Fibroblast of peridontal ligament (primary cell): Measurements from ENCODE around the gene MITF.
"Not testable (repeated sequence)": the region's sequence is repeated elsewhere in the genome, so short reads cannot be mapped to it uniquely, and the experiment has no call there.

Experiments
- DNase-seq: peaks from one replicate; pipeline ENCODE4 v3.0.0-alpha.2; 2010; ENCODE audit errors: extremely low read depth

The MITF gene

DNA sequence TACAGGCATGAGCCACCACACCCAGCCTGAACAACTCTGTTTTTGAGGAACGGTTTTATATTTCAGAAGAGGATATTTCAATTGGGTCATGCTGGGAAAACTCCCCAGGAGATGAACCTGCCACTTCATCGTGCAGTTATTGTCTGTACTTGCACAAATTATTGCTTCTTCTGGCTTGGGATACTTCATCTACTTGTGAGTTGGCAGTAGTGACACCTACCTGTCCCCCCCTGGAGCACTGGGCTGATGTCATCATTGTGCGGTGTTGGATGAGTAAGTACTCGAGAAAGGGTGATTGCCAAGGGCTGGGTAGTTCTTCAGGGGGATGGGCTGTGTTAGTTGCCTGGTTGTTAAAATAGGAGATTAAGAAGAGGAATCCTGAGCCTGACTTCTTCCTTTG, 175.1 kb downstream of the MITF start:
- DNase-seq = no peak

DNA sequence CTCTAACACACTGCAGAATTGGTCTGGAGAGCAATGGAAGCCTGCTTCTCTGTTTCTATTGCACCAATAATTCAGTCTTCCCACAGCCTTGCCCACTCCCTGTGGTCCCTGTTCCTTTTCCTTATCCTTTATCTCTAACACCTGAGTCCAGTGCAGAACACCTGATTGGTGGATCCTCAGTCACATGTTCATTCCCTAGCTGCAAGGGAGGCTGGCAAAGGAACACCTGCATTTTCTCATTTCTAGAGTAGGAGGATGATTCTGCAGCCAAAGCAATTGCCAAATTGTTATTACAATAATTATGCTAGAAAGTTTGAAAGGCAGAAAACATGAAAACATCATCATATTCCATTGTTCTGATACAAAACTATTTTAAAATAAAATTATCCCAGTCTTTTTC, 176.5 kb downstream of the MITF start:
- DNase-seq = no peak

DNA sequence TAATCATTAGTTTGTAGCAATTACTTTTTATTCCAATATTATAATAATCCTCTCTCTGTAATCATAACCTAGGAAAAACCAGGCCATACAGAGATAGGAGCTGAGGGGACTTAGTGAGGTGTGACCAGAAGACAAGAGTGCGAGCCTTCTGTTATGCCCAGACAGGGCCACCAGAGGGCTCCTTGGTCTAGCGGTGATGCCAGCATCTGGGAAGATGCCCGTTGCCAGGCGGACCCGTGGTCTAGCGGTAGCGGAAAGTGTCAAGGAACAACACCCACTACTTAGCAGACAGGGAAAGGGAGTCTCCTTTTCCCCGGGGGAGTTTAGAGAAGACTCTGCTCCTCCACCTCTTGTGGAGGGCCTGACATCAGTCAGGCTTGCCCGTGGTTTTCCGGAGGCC, 180.7 kb downstream of the MITF start:
- not testable (repeated sequence) for DNase-seq

- DNase-seq = no peak
These were observed 182.4 kb downstream of the MITF start for GRCh38 chr3:69921651-69922050.

- DNase-seq = no peak
These were observed 183.3 kb downstream of the MITF start for GRCh38 chr3:69922521-69923000.

- no peak for DNase-seq
These were observed 186.2 kb downstream of the MITF start for GRCh38 chr3:69925506-69925905.

DNA sequence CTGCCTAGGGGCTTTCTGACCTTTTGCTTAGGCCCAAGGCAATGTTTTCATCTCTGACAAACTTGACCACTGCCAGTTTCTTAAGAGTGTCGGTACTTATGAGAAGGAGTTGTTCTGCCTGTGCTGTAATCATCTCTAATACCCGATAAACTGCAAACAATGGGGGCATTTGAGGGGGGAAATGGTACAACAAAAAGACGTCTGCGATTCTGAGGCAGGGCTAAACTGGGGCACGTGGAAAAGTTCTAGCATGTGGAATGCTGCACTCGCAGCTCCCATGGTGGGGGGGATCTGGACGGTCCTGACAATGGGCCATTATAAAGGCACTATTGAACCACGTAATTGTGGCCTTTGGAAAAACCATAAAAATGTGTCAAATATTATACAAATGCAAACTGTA, 187.1 kb downstream of the MITF start:
- no peak for DNase-seq

DNA sequence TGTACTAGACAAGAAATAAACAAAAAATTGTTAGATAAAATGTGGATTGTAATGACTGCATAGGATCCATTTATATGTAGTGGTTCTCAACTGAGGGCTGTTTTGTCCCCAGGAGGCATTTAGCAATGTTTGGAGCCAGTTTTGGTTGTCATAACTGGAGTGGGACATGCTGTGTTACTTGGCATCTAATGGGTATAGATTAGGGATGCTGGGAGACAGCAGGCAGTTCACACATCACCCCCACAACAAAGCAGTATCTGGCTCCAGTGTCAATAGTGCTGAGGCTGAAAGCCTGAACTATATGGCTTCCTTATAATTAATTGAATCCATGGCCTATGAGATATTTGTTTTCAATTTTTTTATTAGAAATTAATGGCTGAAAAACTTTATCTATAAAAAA, 188.3 kb downstream of the MITF start:
- no peak for DNase-seq

DNA sequence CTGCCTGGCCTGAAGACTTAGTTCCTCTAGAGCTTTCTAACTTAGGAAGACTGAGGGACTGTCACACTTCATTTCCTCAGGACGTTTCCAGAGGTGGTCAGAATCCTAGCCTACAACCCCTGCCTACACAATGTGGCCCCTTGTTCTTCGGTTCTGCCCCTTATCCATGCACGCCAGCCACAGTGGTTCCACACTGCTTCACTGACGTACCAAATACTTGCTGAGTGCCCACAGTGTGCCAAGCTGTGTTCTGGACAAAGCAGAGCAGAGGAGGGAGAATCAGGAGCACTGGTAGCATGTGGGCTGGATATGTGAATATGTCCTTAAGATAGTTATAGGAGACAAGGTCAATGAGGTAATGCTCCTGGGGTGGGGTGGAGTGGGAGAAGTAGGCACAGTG, 189.8 kb downstream of the MITF start:
- DNase-seq = no peak

DNA sequence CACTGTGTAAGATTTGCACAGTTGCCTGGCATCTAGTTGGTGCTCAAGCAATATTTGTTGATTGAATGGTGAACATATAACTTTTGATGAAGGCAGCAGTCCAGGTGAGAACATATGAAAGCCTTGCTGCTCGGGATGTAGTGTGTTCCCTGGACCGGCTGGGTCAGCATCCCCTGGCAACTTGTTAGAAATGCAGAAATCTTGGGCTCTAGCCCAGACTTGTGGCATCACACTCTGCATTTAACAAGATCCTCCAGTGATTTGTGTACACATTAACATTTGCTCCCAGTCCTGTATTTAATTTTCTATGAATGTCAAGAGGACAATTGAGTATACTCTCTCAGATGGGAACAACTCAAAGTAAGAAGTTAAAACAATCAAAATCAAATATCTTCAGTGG, 191.3 kb downstream of the MITF start:
- DNase-seq = peak; percentile 5

DNA sequence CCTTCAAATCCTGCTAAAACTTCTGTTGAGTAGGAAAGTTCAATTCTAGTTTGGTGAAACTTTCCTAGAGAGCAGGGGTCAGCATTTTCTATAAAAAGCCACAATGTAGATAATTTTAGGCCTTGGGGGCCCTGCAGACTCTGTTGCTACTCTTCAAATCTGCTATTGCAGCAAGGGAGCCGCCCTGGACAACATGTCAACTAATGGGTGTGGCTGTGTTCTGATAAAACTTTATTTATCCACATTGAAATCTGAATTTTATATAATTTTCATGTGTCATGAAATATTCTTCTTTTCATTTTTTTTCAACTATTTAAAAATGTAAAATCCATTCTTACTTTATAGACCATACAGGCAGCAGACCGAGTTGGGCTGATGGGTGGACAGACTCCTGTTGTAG, 192.8 kb downstream of the MITF start:
- DNase-seq = no peak

DNA sequence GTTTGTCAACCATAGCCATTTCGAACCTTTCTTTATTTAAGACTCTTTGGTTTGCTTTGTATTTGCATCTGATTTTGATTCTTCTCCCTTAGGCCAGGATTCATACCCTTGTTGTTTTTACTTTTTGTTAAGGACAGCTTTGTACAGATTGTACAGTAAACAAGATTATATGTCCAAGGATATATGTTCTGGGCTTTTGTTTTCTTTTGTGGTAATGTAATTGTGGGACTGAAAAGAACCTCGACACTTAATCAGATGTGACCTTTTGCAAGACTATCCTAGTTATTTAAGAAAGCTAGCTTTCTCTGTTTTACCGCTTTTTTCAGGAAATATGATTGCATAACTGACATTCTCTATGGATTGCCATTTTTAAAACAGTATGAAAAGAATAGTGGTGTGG, 193.2 kb downstream of the MITF start:
- no peak for DNase-seq

DNA sequence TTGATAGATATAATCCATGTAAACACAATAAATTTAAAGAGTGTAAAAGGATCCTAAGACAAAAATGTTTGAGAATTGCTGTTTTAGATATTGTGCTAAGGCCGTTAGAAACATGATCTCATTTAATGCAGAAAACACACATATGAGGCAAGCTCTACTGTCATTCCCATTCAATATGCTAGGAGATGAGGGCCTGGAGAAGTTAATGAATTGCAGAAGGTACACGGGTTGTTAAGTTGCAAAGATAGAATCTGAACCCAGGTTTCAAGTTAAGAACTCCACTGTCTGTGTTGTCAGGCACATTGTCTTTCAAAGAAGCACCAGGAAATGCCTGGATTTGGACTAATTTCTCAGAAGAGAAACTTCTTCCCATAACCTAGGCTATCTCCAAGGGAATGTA, 195.1 kb downstream of the MITF start:
- no peak for DNase-seq

DNA sequence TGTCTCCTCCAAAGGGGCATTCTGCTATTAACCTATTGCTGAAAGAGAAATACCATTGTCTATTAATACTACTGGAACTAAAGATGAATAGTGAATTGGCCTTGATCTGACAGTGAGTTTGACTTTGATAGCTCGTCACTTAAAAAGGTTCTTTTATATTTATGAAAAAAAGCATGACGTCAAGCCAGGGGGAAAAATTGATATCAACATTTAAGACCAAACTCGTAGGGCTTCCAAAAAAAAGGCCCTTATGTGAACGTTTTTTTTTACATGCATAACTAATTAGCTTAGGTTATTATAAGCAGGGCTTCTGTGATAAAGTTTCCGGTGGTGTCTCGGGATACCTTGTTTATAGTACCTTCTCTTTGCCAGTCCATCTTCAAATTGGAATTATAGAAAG, 197.0 kb downstream of the MITF start:
- no peak for DNase-seq

DNA sequence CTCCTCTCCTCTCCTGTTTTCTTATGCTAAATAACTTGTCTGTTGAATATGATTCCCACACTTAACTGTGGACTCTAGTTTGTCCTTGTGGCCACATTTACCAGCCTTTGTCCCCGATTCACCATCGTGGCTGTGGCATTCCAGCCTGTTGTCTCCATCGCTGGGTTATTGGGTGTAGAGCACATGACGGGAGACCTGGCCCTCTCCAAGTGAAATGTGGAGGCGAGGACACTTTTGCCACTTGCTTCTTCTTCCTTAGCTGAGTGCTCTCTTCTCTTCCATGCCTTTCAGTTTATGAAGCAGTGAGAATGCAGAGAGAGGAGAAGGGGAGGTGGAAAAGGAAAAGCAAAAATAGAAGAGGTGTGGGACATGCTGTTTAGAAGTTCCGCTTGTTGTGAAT, 198.8 kb downstream of the MITF start:
- DNase-seq = no peak

- no peak for DNase-seq
These were observed 199.7 kb downstream of the MITF start for GRCh38 chr3:69938931-69939330.

DNA sequence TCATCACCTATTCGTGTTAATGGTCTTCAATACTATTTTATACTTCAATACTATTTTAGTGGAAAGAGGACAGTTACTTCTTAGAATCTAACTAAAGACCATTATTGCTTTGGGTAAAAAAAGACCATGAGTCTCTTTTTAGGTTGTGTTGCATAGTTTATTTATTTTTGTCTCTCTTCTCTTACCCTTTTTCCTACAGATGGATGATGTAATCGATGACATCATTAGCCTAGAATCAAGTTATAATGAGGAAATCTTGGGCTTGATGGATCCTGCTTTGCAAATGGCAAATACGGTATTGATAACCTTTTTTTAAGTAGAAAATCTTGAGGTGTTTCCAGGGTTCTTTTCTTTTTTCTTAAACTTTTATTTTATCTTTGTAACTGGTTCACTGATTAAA, 201.8 kb downstream of the MITF start:
- DNase-seq = no peak

GRCh38 chr3:69941439-69942176, 202.3 kb downstream of the MITF start:
- DNase-seq = peak; percentile 20

- no peak for DNase-seq
These were observed 205.7 kb downstream of the MITF start for GRCh38 chr3:69944931-69945493.

DNA sequence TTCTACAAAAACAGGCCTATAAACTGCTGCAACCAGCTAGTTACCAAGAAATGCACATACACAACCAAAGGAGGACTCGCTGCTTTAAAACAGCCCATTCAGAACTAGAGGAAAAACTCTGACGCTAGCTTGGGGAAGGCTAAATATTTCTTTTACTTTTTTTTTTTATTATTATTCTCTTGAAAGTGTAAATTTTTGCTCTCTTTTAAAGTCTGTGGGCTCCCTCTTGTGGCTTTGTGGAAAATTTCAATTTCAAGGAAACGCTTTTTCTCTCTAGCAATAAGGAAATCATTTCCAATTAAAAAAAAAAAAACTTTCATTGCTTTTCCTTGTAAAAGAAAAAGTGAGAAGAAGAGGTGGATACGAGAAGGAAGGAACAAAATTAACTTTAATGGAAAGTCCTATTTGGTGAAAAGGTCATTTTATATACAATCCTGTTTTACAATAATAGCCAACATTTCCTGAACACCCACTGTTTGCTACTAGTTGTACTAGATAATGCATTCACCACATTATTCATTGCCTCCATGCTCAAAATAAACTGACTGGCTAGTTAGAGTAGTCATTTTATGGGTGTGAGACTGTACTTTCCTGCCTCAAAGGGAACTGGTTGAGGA, 209.1 kb downstream of the MITF start:
- DNase-seq = peak; percentile 63

- DNase-seq = no peak
These were observed 212.4 kb downstream of the MITF start for GRCh38 chr3:69951616-69952015.

GRCh38 chr3:69959581-69959980, 220.3 kb downstream of the MITF start:
- no peak for DNase-seq

GRCh38 chr3:69961706-69962439, 222.6 kb downstream of the MITF start:
- no peak for DNase-seq
